GM20431 (cell line): ENCODE results near the gene AGER.
"Not testable (repeated sequence)": the region's sequence is repeated elsewhere in the genome, so short reads cannot be mapped to it uniquely, and the experiment has no call there.

Experiments used
- in situ Hi-C: fragments of 300-500 bp; cut with MseI, MboI; formaldehyde crosslinking; loops from one replicate; pipeline ENCODE4 v1.15.0; 2020; ENCODE audit warnings: low sequenced_read_pairs; ENCODE audit not compliant: unreplicated experiment

Gene AGER

DNA sequence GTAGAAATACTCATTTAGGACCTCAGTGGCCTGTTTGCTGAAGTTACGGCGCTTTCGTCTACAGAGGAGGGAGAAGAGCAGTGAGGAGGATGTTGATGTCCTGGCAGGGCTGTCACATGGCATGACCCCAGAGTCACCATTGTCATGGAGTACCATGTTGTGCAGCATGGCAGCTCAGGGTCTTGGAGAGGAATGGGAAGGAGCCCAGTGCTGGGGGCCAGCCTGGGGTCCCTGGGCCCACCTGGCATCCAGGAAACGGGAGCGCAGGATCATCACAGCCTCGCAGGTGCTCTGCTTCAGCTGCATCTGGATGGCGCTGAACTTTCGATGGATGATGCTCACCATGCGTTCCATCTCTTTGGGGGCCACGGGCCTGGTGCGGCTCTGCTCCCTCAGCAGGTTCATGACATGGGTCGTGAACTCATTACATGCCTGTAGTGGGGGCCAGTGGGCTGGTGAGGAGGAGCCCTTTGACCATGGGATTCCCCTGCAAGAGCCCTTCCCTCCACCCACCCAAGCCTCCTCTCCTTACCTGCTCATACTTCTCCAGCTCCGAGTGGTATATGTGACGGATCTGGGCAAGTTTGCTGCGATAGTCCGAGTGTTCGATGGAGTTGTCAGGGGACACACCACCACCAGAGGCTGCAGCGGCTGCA, 3.8 kb upstream of the AGER start:
- in situ Hi-C loops: not testable (repeated sequence)

DNA sequence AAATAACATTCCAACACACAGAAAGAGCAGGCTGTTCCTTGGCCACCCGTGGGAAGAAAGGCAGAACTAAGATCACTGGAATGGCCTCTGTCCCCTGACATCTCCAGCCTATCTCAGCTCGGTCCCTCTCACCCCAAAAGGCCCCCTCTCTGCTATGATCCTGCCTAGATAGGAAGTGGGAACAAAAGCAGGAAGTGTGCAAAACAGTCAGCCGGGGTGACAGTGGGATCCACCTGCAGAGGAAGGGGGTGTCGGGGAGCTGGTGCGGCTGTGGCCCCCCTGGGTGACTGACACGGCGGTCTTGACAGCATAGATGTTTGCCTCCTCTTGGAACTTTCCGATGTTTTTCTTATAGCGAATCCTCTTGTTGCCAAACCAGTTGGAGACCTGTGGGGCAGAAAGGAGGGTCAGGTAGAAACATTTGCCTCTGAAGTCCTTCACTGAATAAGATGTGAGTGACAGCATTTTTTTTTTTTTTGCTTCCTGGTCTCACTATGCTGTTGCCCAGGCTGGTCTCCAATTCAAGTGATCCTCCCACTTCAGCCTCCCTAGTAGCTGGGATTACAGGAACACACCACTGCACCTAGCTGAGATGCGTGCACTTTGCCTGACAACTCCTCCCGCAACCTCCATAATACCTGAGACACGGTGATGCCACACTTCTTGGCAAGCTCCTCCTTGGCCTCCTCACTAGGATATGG, 3.1 kb upstream of the AGER start:
- in situ Hi-C loops: no loop called here

DNA sequence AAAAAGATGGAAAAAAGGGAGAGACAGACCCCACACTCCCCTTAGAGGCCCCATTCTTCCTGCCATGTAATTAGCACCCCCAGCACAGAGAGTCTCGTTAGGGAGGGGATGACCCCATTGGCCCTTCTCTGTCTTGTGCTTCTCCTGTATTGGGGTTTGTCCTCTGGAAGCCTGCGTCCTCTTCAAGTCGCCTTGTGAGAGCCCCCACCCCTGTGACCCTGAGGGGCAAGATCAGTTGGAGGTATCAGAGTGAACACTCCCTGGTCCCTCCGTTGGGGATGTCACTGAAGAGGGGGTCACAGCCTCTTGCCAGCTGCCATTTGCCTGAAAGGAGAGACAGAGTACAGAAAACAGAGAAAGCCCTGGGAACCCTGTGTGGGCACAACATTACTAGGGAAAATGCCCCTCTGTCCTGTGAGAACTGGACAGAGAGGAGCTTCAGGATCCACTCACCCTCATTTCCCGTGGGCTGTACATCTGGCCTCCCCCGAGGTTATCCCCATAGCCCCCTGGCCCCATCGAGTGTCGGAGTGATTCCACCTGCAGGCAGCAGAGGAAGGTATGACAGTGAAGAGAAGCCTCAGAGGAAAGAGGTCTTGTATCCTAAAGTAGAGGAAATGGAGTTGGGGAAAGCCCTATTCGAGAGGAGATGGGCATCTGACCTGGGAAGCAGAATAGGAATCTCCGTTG, 2.2 kb upstream of the AGER start:
- in situ Hi-C loops: not testable (repeated sequence)

DNA sequence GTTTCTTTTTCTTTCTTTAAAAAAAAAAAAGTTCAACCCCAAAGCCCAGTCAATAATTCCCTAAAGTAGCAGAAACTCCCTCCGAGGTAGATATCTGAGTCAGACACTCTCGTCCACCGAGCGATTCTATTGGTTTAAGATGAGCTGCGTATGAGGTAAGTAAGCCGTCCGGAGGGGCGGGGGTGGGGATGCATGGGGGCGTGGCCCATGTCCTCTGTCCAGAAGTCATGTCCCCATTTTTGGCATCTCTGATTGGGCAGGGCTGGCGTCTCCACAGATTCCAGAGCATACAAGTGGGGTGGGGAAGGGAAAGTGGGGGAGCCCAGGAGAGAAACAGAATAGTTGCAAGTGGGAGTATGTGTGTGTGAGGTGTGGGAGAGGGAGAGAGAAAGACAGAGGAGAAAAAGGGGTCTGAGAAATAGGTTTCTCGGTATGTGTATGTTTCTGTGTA, 1.7 kb upstream of the AGER start:
- in situ Hi-C loops: not testable (repeated sequence)

GRCh38 chr6:32183483-32184083, 470 bp downstream of the AGER start:
- in situ Hi-C loops: no loop called here

- in situ Hi-C loops: no loop called here
These were observed 1.0 kb downstream of the AGER start for GRCh38 chr6:32183030-32183429.

DNA sequence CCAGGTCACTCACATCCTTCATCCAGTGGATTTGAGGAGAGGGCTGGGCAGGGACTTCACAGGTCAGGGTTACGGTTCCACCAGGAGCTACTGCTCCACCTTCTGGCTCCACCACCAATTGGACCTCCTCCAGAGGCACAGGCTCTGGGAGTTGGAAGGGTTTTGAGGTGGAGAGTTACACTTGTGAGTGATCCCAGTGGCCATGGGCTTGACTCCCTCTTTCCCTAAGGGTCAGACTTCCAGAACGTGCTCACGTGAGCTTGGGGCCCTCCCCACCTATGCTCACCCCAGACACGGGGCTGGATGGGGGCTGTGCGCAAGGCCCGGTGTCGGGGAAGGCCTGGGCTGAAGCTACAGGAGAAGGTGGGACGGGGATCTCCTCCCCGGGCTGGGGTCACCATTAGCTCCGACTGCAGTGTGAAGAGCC, 1.5 kb downstream of the AGER start:
- in situ Hi-C loops: no loop called here

- in situ Hi-C loops: no loop called here
These were observed 2.0 kb downstream of the AGER start for GRCh38 chr6:32181915-32182529.

GRCh38 chr6:32181148-32181702, 2.8 kb downstream of the AGER start:
- in situ Hi-C loops: no loop called here

DNA sequence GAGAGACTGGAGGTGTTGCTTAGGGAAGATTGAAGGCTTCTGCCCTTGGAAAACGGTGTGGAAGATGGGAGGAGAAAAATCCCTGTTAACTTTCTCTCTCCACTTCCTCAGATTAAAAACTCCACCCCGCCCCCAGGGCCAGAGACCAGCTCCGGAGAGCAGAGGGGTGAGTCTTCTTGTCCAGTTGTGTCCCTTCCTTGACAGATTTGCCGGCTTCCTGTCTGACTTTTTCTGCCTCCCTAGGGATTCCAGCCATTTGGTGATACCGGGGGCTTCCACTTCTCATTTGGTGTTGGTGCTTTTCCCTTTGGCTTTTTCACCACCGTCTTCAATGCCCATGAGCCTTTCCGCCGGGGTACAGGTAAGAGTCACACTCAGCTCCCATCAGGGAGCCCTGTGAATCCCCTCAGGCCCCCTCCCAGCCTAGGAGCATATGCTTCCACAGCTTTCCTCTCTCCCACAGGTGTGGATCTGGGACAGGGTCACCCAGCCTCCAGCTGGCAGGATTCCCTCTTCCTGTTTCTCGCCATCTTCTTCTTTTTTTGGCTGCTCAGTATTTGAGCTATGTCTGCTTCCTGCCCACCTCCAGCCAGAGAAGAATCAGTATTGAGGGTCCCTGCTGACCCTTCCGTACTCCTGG, 4.2 kb downstream of the AGER start:
- in situ Hi-C loops: no loop called here

DNA sequence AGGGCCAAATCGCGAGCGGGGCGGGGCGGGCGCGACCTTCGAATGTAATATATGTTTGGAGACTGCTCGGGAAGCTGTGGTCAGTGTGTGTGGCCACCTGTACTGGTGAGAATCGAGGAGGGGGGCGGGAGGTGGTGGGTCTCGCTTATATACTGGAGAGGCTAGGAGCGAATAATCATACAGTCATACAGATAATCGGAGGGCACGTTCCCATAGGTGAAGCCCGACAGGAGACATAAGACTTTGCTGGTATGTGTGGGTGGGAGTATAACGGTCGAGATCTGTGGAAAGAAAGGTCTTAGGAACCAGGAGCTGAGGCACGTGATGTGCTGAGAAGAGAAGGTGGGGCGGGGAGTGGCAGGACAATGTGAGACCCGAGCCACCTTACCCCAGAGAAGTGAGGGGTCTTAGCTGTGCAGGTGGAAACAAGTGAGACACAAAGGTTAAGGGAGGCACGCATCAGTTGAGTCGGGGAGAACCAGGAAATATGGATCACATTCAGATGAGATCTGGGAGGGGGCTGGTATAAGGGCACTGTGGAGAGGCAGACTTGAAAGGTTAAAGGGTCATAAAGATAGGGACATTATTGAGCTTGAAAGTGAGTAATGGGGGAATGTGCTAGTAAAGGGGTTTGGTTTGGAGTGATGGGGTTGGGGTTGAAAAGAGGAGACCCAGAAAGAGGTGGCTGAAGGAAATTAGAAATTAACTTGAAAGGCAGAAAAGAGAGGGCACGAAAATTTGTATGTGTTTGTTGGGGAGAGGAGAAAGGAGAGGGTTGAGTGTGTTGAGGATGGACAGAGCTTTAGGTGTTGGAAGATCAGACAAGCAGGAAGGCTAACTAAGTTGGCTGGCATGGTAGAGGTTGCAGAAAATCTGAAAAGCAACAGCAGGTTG, 5.3 kb downstream of the AGER start:
- in situ Hi-C loops: no loop called here

DNA sequence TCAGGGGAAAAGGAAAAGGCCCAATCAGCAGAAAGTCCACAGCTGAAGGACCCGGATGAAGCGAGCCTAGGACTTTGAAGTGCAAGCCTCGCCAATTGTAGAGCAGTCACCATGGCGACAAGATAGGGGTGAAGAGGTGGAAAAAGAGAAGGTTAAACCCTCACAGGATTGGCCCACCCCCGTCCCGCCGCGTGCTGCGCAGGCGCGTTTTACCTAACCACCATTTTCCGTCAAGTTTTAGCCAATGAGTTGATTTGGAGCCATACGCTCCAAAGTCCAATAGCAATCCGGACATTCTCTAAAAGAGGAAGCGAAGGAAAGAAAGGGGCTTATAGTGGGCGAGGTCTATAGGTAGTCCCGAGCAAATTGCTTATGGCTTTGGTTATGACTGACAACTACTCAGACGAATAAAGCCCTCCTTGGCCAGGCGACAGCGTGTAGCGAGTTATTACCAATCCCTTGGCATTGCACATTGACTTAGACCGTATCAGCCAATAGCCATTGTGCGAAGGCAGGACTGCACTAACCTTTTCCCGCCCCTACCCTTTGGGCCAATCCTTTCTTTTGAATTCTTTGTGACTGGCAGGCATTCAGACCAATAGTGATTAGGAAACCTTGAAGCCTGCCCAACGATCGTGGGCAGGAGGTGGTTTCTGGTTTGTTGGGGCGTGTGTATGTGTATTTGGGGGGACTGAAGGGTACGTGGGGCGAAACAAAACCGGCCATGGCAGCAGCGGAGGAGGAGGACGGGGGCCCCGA, 6.1 kb downstream of the AGER start, which contains the start of gene RNF5:
TSS of gene RNF5 (plus strand) at position 618 of the 759 bp plus-strand sequence. CDS start at position 725, 107 bp downstream.
- in situ Hi-C loops: no loop called here

DNA sequence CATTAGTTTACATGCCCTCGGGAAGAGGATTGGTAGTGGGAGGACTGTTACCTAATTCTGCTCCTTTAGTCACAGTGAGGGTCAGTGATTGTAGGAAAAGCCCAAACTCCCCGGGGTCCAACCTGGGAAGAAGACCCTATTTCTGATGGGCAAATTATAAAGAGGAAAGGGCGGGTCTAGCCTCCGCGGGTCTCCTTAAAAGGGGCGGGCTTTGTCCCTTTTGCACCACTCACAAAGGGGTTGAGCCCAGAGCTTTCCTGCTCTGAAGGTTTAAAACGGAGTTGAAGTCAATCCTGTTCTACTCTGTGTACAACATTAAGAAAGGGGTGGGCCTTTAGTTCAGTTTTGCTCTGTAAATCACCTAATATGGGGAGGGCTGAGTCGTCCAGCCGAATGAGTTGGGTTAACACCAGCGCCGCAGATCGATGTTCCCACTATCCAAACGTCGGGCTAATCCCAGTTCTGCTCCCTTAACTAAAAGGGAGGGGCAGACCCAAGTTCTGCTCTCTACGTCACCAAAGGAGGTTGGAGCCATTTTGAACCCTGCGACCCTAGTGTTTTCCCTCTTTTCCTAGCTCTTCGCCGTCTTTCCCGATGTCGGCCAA, 6.8 kb downstream of the AGER start:
- in situ Hi-C loops: no loop called here

DNA sequence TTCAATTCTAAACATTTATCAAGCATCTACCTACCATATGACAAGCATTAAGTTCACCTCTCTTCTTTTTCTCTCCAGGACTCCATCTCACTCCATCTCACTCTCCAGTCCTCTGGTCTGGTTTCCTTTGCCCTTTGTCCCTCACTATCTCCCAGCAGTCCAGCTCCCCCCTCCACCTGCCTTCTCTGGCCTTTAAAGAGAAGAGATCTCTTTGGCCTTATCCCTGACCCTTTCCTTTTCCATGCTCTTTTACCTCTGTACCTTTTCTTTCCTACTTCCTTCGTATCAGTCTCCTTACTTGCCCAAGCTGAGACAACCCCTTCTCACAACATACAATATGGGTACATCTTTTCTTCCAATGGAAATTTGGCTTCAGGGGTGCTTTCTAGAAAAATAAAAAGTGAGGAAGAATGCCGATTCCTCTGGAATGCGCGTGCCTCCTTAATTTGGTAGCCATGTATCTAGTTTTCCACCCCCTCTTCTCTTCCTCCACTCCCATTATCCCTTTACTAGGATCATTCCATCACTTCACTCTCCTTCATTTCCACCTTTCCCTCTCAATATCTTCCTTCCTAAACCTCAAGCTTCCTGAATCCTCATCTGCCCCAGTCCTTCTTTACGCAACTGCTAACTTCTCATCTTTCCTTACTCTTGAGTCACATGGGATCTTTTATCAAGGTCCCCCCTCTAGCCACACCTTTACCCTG, 7.4 kb downstream of the AGER start:
- in situ Hi-C loops: no loop called here

DNA sequence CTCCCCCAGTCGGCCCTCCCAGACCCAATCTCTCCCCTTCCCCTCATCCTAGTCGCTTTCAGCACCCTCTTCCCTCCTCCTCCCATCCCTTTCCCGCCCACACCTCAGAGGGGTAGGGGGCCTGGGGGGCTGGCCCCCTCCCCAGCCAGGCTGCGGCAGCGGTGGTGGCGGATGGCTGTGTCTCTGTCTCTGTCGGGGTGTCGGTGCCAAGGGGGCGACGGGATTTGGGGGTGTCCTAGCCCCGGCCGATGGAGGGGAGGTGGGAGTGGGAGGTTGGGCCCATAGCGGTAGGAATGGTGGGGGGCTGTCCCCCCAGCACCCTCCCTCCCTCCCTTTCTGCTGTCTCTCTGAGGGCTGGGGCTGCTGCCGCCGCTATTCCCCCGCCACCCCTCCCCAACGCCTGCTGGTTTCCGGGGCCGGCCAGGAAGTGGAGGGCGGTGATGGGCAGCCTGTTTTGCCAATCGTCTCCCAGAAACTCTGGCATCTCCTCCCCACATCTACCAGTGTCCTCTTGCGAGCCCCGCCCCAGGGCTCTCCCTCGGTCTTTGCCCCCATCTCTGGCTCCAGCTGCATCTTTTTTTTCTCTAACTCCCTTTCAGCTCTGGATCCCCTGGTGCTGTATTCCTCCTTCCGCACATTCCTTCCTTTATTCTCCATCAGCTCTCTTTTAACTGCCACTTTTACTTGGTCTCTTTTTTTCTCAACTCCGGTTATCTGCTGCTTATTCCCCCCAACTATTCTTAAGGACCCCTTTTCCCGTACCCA, 8.2 kb downstream of the AGER start, which contains the start of gene AGPAT1:
TSS of gene AGPAT1 (minus strand) at position 374 of the 765 bp plus-strand sequence. CDS start 4,588 bp downstream, outside the sequence.
- in situ Hi-C loops: no loop called here

DNA sequence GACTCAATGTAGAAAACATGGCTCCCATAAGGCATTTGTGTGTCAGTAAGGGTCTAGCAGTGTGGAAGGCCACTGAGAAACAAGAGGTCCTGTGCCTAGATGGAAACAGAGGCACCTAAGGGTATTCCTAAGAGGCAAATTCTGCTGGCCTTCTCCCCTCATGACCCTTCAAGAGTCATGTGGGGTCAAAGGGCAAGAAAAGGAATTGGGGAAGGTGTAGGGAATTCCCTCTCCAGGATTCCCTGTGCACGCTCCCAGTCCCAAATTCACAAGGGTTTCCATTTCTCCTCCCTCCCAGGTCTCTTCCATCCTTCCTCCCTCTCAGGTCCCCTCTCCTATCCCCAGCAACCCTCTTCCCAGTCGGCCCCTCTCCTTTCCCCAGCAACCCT, 8.7 kb downstream of the AGER start:
- in situ Hi-C loops: no loop called here
